GM21717 (cell line): ENCODE data around the gene HSF4.

Experiments
- ATAC-seq: cut with Tn5 transposase; IDR thresholded peaks from one replicate; pipeline ENCODE4 v1.9.1; 2021; ENCODE audit warnings: mild to moderate bottlenecking, moderate library complexity; ENCODE audit not compliant: unreplicated experiment

Gene HSF4

GRCh38 chr16:67199808-67200198 is 35.3 kb downstream of the HSF4 start:
- no peak for ATAC-seq

GRCh38 chr16:67200491-67200890 is 35.9 kb downstream of the HSF4 start:
- ATAC-seq = no peak

GRCh38 chr16:67201411-67202345 is 37.1 kb downstream of the HSF4 start:
- ATAC-seq = no peak

- no peak for ATAC-seq
These were observed 37.9 kb downstream of the HSF4 start for GRCh38 chr16:67202426-67202825.

GRCh38 chr16:67202956-67203493 is 38.5 kb downstream of the HSF4 start:
- no peak for ATAC-seq

GRCh38 chr16:67204076-67204475 is 39.5 kb downstream of the HSF4 start:
- no peak for ATAC-seq

GRCh38 chr16:67206129-67206837 is 41.7 kb downstream of the HSF4 start:
- no peak for ATAC-seq

GRCh38 chr16:67206838-67207248 is 42.3 kb downstream of the HSF4 start:
- ATAC-seq = no peak

- ATAC-seq = no peak
These were observed 42.9 kb downstream of the HSF4 start for GRCh38 chr16:67207249-67208091.

- no peak for ATAC-seq
These were observed 43.8 kb downstream of the HSF4 start for GRCh38 chr16:67208154-67208896.

GRCh38 chr16:67209565-67209964 is 45.0 kb downstream of the HSF4 start:
- ATAC-seq = no peak

- no peak for ATAC-seq
These were observed 45.8 kb downstream of the HSF4 start for GRCh38 chr16:67210069-67210937.

GRCh38 chr16:67211674-67212073 is 47.1 kb downstream of the HSF4 start:
- ATAC-seq = no peak

- ATAC-seq = no peak
These were observed 48.2 kb downstream of the HSF4 start for GRCh38 chr16:67212766-67213165.

GRCh38 chr16:67213197-67214019 is 48.9 kb downstream of the HSF4 start:
- no peak for ATAC-seq

GRCh38 chr16:67215706-67216105 is 51.2 kb downstream of the HSF4 start:
- no peak for ATAC-seq

- no peak for ATAC-seq
These were observed 52.3 kb downstream of the HSF4 start for GRCh38 chr16:67216612-67217490.
